Ovary (tissue), 3 donors: Measurements from ENCODE around the gene IFRD1.

Source experiments
- CTCF ChIP-seq, 3 donors: fragments of 450-650 bp in 2 of 3; fragments of 200-600 bp in 1 of 3; IDR thresholded peaks; one replicate each; pipeline versions ENCODE4 v1.5.1 to v1.8.0; 2016 to 2022; ENCODE audit warnings: antibody characterized with exemption in 3 of 3, mild to moderate bottlenecking in 1 of 3
- EP300 ChIP-seq: sonication (generic); formaldehyde crosslinking; IDR thresholded peaks from one replicate; pipeline ENCODE4 v1.6.1; 2017; ENCODE audit warnings: antibody characterized with exemption
- POLR2A ChIP-seq: fragments of 450-650 bp; IDR thresholded peaks from one replicate; pipeline ENCODE4 v1.6.1; 2017; ENCODE audit warnings: antibody characterized with exemption, mild to moderate bottlenecking, moderate library complexity
- donor health status: DM: no; HTN: no; CAD: no.

- no peak for TF ChIP-seq POLR2A
- TF ChIP-seq CTCF (IDR thresholded peaks at IDR 0.05), result peak in 2 of 3 donors; percentile 38 to 45
- no peak for TF ChIP-seq EP300
These were observed 45.7 kb downstream of the IFRD1 start for GRCh38 chr7:112495810-112496462.
